CD1c-positive myeloid dendritic cell (primary cell): Measurements from ENCODE around the gene RMRP.

Experiments used
- DNase-seq: peaks from one replicate; pipeline ENCODE4 v3.0.0-alpha.2; 2016; ENCODE audit errors: extremely low spot score

Gene RMRP

GRCh38 chr9:35686222-35687203 is 28.7 kb upstream of the RMRP start:
- no peak for DNase-seq

GRCh38 chr9:35685506-35685905 is 27.7 kb upstream of the RMRP start:
- DNase-seq = no peak

GRCh38 chr9:35684921-35685320 is 27.1 kb upstream of the RMRP start:
- no peak for DNase-seq

- no peak for DNase-seq
These were observed 25.5 kb upstream of the RMRP start for GRCh38 chr9:35683323-35683722.

GRCh38 chr9:35682520-35683315 is 24.9 kb upstream of the RMRP start:
- no peak for DNase-seq

GRCh38 chr9:35682051-35682450 is 24.2 kb upstream of the RMRP start:
- no peak for DNase-seq

- no peak for DNase-seq
These were observed 23.7 kb upstream of the RMRP start for GRCh38 chr9:35681341-35682002.

GRCh38 chr9:35680331-35681105 is 22.7 kb upstream of the RMRP start:
- no peak for DNase-seq

GRCh38 chr9:35679766-35680330 is 22.0 kb upstream of the RMRP start:
- no peak for DNase-seq

GRCh38 chr9:35679091-35679490 is 21.3 kb upstream of the RMRP start:
- no peak for DNase-seq

GRCh38 chr9:35675732-35676392 is 18.0 kb upstream of the RMRP start:
- peak; percentile 30 for DNase-seq

GRCh38 chr9:35675204-35675603 is 17.4 kb upstream of the RMRP start:
- DNase-seq = no peak

GRCh38 chr9:35674025-35674361 is 16.2 kb upstream of the RMRP start:
- no peak for DNase-seq

GRCh38 chr9:35673132-35674024 is 15.6 kb upstream of the RMRP start, which contains the start of gene CA9:
Gene CA9 (plus strand): TSS chr9:35673928. CDS start chr9:35673960, 32 bp downstream.
- DNase-seq = no peak

GRCh38 chr9:35669331-35670145 is 11.7 kb upstream of the RMRP start:
- DNase-seq = no peak

- DNase-seq = no peak
These were observed 10.1 kb upstream of the RMRP start for GRCh38 chr9:35667939-35668338.

GRCh38 chr9:35666549-35666948 is 8.7 kb upstream of the RMRP start:
- no peak for DNase-seq

GRCh38 chr9:35666045-35666444 is 8.2 kb upstream of the RMRP start:
- no peak for DNase-seq

GRCh38 chr9:35665471-35665818 is 7.6 kb upstream of the RMRP start:
- DNase-seq = no peak
